ENCODE measurements around the gene LCN10. TPM values are rescaled to one million over a fixed set of nuclear protein-coding genes. Genes with fewer than 3 reads are reported as not detected.
"Not testable (repeated sequence)": the region's sequence is repeated elsewhere in the genome, so short reads cannot be mapped to it uniquely, and the experiment has no call there.

The LCN10 gene
- polyA plus RNA-seq: 10 to 100 TPM in 2 of 3 donors, 1 to 10 TPM in 1; 3.2 to 28.6 (median 15.9) TPM

GRCh38 chr9:136742591-136743391, at the start of gene LCN10:
LCN10 (minus strand) TSS chr9:136742940; CDS start chr9:136742903, 37 bp downstream.
- 22 to 63% (median 52%) methylated on average over 25 of the region's 25 CpGs for WGBS, 3 donors
- H3K27ac ChIP-seq (ENCODE audit: low read depth, low read length): no peak within 1 kb of the TSS

GRCh38 chr9:136791516-136792276, 49.0 kb upstream of the LCN10 start:
- peak overlapping the region; percentile 32 for H3K27ac ChIP-seq (ENCODE audit: low read depth, low read length)
- 2 to 4% (median 2%) methylated on average over 28 to 29 of the region's 29 CpGs for WGBS, 3 donors

- WGBS, 3 donors: 1% methylated on average over 47 to 70 of the region's 70 CpGs
- peak within 1 kb of the TSS; percentile 32 for H3K27ac ChIP-seq (ENCODE audit: low read depth, low read length)
Measured at GRCh38 chr9:136790640-136791515, 48.1 kb upstream of the LCN10 start, which contains the start of gene TMEM141. TMEM141 (plus strand) TSS chr9:136791344; CDS start chr9:136791371, 27 bp downstream.

DNA sequence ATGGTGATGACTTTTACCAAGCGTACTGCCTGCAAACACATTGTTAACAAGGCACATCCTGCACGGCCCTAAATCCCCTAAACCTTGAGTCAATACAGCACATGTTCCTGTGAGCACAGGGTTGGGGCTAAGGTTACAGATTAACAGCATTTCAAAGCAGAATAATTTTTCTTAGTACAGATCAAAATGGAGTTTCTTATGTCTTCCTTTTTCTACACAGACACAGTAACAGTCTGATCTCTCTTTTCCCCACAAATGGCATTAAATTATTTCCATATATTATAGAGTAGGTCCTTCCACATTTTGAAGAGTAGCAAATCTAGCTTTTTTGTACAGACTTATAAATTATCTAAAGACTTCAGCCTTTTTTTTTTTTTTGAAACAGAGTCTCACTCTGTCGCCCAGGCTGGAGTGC, 46.8 kb upstream of the LCN10 start:
- 43 to 75% (median 71%) methylated on average over 3 of the region's 3 CpGs for WGBS, 3 donors

DNA sequence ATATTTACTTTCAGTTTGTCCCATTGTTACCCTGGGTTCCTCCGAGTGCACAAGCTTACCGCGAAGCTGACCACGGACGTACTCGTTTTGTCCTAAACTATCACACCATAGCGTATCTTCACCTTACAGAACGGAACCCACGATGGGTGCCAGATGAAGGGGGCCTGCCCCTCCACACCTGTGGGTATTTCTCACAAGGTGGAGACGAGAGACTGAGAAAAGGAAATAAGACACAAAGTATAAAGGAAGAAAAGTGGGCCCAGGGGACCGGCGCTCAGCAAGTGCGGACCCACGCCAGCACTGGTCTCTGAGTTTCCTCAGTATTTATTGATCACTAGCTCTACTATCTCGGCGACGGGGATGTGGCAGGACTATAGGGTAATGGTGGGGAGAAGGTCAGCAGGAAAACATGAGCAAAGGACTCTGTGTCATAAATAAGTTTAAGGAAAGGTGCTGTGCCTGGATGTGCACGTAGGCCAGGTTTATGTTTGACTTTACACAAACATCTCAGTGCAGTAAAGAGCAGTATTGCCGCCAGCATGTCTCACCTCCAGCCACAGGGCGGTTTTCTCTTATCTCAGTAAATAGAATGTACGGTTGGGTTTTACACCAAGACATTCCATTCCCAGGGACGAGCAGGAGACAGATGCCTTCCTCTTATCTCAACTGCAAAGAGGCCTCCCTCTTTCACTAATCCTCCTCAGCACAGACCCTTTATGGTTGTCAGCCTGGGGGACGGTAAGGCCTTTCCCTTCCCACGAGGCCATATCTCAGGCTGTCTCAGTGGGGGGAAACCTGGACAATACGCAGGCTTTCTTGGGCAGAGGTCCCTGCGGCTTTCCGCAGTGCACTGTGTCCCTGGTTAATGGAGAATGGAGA, 46.1 kb upstream of the LCN10 start:
- H3K27ac ChIP-seq (ENCODE audit: low read depth, low read length): not testable (repeated sequence)
- 46 to 77% (median 73%) methylated on average over 27 of the region's 27 CpGs for WGBS, 3 donors

More for the DNA sequence above, 46.8 kb upstream of the LCN10 start:
- H3K27ac ChIP-seq (ENCODE audit: low read depth, low read length): no peak overlapping the region

DNA sequence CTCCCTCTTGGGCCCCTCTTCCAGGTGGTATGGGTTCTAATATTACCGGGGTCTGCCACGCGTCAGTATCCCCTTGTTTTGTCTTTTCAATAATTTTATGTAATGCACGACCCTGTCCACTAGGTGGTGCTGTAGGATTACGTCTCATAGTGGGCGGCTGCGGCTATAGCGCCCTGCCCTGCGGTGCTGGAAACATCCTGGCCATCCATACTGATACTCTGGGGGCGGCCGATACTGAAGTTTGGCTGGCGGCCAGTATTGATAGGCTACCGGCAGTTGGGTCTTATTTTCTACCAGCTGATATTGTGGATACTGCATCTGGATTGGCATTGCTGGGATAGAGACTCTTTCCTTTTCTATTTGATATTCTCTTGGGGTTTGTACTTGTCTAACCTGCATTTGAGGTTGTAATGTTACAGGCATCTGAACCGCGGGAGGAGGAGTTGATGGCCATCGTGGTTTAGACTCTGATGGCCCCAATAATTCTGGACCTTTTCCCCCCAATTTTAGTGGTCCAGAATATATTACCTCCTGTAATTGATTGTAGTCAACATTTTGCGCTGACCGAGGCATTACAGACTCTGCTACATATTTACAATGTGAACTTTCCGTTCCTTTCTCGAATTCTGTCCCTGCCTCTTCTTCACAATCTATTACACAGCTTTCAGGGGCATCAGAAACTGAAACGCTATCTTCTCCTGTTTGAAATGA, 45.1 kb upstream of the LCN10 start:
- no peak overlapping the region for H3K27ac ChIP-seq (ENCODE audit: low read depth, low read length)
- 19 to 20% (median 20%) methylated on average over 21 of the region's 21 CpGs for WGBS, 3 donors

- not testable (repeated sequence) for H3K27ac ChIP-seq (ENCODE audit: low read depth, low read length)
- 47 to 56% (median 52%) methylated on average over 4 of the region's 4 CpGs for WGBS, 3 donors
Measured at GRCh38 chr9:136786983-136787382, 44.2 kb upstream of the LCN10 start.

DNA sequence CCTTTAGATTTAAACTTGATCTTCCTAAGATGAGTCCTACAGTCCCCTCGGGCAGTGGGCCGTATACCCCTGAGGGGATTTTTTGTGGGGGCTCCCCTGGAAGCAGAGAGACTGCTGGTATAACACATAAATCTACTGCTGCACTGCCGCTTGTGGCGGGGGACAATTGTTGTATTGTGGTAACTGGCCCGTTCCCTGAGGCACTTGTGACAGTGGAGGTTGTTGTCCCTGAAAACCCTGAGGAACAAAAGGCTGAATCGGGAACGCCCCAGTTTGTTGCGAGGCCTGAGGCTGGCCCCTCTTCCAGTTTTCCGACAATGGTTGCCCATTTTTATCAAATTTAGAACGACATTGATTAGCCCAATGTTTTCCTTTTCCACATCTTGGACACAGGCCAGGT, 43.7 kb upstream of the LCN10 start:
- WGBS, 3 donors: 59 to 80% (median 71%) methylated on average over 10 of the region's 10 CpGs

DNA sequence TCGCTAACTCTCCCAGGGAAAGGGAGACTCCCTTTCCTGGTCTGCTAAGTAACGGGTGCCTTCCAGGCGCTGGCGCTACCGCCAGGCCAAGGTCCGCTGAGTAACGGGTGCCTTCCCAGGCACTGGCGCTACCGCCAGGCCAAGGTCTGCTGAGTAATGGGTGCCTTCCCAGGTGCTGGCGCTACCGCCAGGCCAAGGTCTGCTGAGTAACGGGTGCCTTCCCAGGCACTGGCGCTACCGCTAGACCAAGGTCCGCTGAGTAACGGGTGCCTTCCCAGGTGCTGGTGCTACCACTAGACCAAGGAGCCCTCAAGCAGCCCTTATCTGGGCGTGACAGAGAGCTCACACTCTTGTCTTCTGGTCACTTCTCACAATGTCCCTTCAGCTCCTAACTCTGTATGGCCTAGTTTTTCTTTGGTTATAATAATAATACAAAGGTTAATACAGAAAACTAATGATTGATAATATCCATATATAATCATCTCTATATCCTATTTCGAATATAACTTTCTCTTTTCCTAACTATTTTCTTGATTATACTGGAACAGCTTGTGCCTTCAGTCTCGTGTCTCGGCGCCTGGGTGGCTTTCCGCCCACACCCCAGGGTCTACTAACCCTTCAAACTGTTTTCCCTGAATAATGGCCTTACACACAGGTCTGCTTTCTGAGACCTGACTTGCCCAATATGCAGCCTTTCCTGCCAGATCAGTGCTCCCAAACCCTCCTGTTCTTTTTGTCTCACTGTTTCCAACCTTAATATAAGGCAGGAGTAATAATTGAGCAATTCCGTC, 43.0 kb upstream of the LCN10 start:
- H3K27ac ChIP-seq (ENCODE audit: low read depth, low read length): not testable (repeated sequence)
- 59 to 91% (median 86%) methylated on average over 22 to 23 of the region's 23 CpGs for WGBS, 3 donors

More for the DNA sequence above, 43.7 kb upstream of the LCN10 start:
- H3K27ac ChIP-seq (ENCODE audit: low read depth, low read length): no peak overlapping the region

GRCh38 chr9:136784997-136785361, 42.2 kb upstream of the LCN10 start:
- 55 to 91% (median 87%) methylated on average over 6 of the region's 6 CpGs for WGBS, 3 donors
- no peak overlapping the region for H3K27ac ChIP-seq (ENCODE audit: low read depth, low read length)

DNA sequence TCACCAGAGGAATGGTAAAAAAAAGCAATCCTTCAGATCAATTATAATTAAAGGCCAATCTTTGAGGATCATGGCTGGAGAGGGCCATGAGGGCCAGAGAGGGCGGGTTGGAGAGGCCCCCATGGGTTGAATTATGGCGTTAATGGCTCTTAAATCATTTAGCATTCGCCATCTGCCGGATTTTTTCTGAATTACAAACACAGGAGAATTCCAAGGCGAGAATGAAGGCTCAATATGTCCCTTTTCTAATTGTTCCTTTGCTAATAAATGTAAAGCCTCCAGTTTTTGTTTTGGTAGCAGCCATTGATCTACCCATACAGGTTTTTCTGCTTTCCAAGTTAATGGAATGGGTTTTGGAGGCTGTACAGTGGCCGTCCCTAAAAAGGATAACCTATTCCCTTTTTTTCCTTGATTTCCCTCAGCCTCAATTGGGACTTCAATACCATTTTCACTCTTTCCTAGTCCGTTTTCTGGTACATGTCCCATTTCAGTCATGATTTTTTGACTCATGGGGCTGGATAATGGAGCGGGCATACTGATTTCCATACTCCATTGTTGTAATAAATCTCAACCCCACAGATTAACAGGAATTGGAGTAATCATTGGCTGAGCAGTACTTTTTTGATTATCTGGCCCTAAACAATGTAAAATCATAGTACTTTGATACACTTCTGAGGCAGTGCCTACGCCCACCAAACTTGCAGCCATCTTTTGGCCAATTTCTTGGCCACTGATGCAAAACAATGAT, 41.7 kb upstream of the LCN10 start:
- 34 to 45% (median 40%) methylated on average over 9 of the region's 9 CpGs for WGBS, 3 donors
- H3K27ac ChIP-seq (ENCODE audit: low read depth, low read length): no peak overlapping the region

GRCh38 chr9:136782452-136782851, 39.7 kb upstream of the LCN10 start:
- no peak overlapping the region for H3K27ac ChIP-seq (ENCODE audit: low read depth, low read length)
- WGBS, 3 donors: 95 to 98% (median 98%) methylated on average over 3 of the region's 3 CpGs

- WGBS, 3 donors: 67 to 79% (median 73%) methylated on average over 5 of the region's 5 CpGs
- H3K27ac ChIP-seq (ENCODE audit: low read depth, low read length): no peak overlapping the region
Measured at GRCh38 chr9:136779808-136780207, 37.1 kb upstream of the LCN10 start.

GRCh38 chr9:136777359-136777758, 34.6 kb upstream of the LCN10 start:
- 40 to 78% (median 77%) methylated on average over 14 of the region's 14 CpGs for WGBS, 3 donors
- no peak overlapping the region for H3K27ac ChIP-seq (ENCODE audit: low read depth, low read length)

DNA sequence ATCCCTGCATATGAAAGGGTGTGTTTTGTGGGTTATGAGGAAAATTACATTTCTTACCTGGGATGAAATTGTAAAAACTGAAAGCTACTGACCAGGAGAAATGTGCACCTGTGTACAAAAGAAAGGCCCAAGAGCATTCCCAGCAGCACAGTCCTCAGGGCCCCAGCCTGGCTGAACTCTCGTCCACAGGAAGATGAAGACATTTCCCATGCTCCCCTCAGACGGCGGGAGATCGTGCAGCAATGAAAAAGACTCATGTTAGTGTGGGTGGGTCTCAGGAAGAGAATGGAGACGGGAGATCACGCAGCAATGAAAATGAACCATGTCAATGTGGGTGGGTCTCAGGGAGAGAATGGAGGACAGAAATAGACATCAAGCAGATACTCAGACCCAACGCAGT, 34.2 kb upstream of the LCN10 start:
- whole genome bisulfite sequencing, 3 donors: 42 to 77% (median 46%) methylated on average over 7 of the region's 7 CpGs
- H3K27ac ChIP-seq (ENCODE audit: low read depth, low read length): no peak overlapping the region

DNA sequence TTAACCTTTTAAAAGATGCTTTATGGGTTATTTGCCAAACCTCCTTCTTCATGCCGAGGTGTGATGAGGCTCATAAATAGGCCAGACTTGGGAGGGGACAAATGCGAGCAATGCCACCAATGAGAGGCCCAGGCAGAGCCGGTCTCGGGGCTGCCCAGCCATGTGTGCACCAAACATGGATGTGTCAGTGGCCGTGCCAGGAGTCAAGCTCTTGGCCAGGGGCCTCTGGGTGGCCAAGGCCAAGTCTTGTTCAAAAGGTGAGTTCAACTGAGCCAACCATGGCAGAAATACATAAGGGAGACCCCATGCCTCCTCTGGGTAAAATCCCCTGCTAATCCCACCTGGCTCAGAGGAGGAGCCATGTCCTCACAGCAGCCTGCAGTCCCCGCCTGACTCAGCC, 32.5 kb upstream of the LCN10 start:
- 81 to 90% (median 82%) methylated on average over 6 of the region's 6 CpGs for WGBS, 3 donors
- H3K27ac ChIP-seq (ENCODE audit: low read depth, low read length): no peak overlapping the region

All from adipose tissue (tissue), 3 donors.